Measurements from ENCODE around the gene EHMT1. TPM values are rescaled to one million over a fixed set of nuclear protein-coding genes. Genes with fewer than 3 reads are reported as not detected.

Gene EHMT1
- total RNA-seq, 1 experiment from 2014 or later = 63.9 TPM

DNA sequence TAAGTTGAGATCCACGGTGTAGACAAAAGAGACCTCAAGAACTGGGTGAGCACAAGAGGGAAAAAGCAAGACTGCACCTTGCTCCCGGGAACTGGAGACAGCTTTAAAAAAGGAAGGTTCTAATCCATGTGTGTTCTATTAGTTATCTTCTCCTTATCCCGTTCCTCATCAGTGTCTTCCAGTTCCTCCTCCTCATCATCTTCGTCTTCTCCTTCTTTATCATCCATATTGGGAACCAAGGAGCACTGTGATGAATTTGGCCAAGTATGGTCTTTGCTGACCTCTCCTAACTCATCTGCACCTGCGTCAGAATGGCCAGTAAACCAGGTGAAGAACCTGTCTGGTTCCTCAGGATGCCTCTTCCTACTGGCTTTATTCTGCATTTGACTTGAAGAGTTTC is 22.1 kb downstream of the EHMT1 start:
- TF ChIP-seq SIN3A (IDR thresholded peaks at IDR 0.05; ENCODE audit: borderline replicate concordance, insufficient read depth, low read depth, low read length) (no peak), TCF7L2 (IDR thresholded peaks at IDR 0.05; ENCODE audit: low read depth, low read length) (no peak), POLR2AphosphoS5 (IDR thresholded peaks at IDR 0.05; ENCODE audit: low read depth, low read length) (no peak)
- TF ChIP-seq, protein P1, sequence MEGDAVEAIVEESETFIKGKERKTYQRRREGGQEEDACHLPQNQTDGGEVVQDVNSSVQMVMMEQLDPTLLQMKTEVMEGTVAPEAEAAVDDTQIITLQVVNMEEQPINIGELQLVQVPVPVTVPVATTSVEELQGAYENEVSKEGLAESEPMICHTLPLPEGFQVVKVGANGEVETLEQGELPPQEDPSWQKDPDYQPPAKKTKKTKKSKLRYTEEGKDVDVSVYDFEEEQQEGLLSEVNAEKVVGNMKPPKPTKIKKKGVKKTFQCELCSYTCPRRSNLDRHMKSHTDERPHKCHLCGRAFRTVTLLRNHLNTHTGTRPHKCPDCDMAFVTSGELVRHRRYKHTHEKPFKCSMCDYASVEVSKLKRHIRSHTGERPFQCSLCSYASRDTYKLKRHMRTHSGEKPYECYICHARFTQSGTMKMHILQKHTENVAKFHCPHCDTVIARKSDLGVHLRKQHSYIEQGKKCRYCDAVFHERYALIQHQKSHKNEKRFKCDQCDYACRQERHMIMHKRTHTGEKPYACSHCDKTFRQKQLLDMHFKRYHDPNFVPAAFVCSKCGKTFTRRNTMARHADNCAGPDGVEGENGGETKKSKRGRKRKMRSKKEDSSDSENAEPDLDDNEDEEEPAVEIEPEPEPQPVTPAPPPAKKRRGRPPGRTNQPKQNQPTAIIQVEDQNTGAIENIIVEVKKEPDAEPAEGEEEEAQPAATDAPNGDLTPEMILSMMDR (IDR thresholded peaks at IDR 0.05) = no peak
- TF ChIP-seq, protein P2, sequence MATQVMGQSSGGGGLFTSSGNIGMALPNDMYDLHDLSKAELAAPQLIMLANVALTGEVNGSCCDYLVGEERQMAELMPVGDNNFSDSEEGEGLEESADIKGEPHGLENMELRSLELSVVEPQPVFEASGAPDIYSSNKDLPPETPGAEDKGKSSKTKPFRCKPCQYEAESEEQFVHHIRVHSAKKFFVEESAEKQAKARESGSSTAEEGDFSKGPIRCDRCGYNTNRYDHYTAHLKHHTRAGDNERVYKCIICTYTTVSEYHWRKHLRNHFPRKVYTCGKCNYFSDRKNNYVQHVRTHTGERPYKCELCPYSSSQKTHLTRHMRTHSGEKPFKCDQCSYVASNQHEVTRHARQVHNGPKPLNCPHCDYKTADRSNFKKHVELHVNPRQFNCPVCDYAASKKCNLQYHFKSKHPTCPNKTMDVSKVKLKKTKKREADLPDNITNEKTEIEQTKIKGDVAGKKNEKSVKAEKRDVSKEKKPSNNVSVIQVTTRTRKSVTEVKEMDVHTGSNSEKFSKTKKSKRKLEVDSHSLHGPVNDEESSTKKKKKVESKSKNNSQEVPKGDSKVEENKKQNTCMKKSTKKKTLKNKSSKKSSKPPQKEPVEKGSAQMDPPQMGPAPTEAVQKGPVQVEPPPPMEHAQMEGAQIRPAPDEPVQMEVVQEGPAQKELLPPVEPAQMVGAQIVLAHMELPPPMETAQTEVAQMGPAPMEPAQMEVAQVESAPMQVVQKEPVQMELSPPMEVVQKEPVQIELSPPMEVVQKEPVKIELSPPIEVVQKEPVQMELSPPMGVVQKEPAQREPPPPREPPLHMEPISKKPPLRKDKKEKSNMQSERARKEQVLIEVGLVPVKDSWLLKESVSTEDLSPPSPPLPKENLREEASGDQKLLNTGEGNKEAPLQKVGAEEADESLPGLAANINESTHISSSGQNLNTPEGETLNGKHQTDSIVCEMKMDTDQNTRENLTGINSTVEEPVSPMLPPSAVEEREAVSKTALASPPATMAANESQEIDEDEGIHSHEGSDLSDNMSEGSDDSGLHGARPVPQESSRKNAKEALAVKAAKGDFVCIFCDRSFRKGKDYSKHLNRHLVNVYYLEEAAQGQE (IDR thresholded peaks at IDR 0.05; ENCODE audit: insufficient read depth in 1 of 2, low read depth in 2 of 2, low read length in 1 of 2) = no peak
- ChIA-PET POLR2A (no interaction called here), CTCF (no interaction called here)
- ATAC-seq (no peak), DNase-seq (ENCODE audit: low read depth, low spot score) (no peak)
- Histone ChIP-seq H3K36me3 (ENCODE audit: control insufficient read depth, insufficient read depth, low read length) (no peaks in the 10 kb centered on the region), H3K27ac (ENCODE audit: low read length) (no peak overlapping the region), H3K9me3 (ENCODE audit: control insufficient read depth, insufficient read depth, low read depth, low read length) (no peaks in the 10 kb centered on the region), H3K4me3 (ENCODE audit: low read depth in 2 of 2, low read length in 2 of 2) (no peak overlapping the region), H3K27me3 (ENCODE audit: control insufficient read depth, insufficient read depth, low read length) (no peaks in the 10 kb centered on the region), H3K4me1 (ENCODE audit: control insufficient read depth, insufficient read depth, low read length) (no peaks in the 10 kb centered on the region; the same call in 1 of the 2 replicates)
- intact Hi-C loops (cut with micrococcal nuclease; ENCODE audit: unreplicated experiment) = no loop called here
- BruUV-seq (replicated peaks) = no TSS peak
- in situ Hi-C loops (cut with HindIII; ENCODE audit: low pct_unique_long_range_greater_than_20kb, low sequenced_read_pairs) = no loop called here

DNA sequence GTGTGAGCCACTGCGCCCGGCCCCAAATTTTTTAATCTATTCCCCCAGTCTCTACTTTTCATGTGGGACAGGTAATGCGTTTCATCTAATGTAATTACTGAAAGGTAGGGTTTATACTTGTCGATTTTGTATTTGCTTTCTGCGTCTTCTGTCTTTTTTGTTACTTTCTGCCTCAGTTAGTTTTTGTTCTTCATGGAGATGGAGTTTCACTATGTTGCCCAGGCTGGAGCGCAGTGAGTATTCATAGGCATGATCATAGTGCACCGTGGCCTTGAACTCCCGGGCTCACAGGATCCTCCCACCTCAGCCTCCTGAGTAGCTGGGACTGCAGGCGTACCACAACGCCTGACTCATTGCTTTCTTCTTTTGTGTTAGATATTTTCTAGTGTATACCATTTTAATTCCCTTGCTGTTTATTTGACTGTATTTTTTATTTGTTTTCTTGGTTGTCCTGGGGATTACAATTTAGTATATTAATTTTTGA is 23.4 kb downstream of the EHMT1 start:
- Histone ChIP-seq H3K9me3 (ENCODE audit: control insufficient read depth, insufficient read depth, low read depth, low read length) (no peaks in the 10 kb centered on the region), H3K4me1 (ENCODE audit: control insufficient read depth, insufficient read depth, low read length) (no peaks in the 10 kb centered on the region; the same call in 1 of the 2 replicates), H3K36me3 (ENCODE audit: control insufficient read depth, insufficient read depth, low read length) (no peaks in the 10 kb centered on the region), H3K27ac (ENCODE audit: low read length) (no peak overlapping the region), H3K4me3 (ENCODE audit: low read depth in 2 of 2, low read length in 2 of 2) (no peak overlapping the region), H3K27me3 (ENCODE audit: control insufficient read depth, insufficient read depth, low read length) (no peaks in the 10 kb centered on the region)
- ChIA-PET CTCF (interaction anchor here (0.5 kb wide), 1 partner anchor 1395 kb away, joined by 3 read pairs; no protein-coding TSS in a partner anchor), POLR2A (interaction anchor here (0.5 kb wide), 1 partner anchor 77 kb away, joined by 3 read pairs; no protein-coding TSS in a partner anchor)
- ATAC-seq = no peak
- DNase-seq (ENCODE audit: low read depth, low spot score) = no peak
- in situ Hi-C loops (cut with HindIII; ENCODE audit: low pct_unique_long_range_greater_than_20kb, low sequenced_read_pairs) = no loop called here
- no TSS peak for BruUV-seq (replicated peaks)
- TF ChIP-seq, protein P1 (IDR thresholded peaks at IDR 0.05) = no peak
- TF ChIP-seq, protein P2 (IDR thresholded peaks at IDR 0.05; ENCODE audit: insufficient read depth in 1 of 2, low read depth in 2 of 2, low read length in 1 of 2) = no peak
- no peak for TF ChIP-seq TCF7L2 (IDR thresholded peaks at IDR 0.05; ENCODE audit: low read depth, low read length)
- TF ChIP-seq SIN3A (IDR thresholded peaks at IDR 0.05; ENCODE audit: borderline replicate concordance, insufficient read depth, low read depth, low read length) = no peak
- TF ChIP-seq POLR2AphosphoS5 (IDR thresholded peaks at IDR 0.05; ENCODE audit: low read depth, low read length) = no peak
- intact Hi-C loops (cut with micrococcal nuclease; ENCODE audit: unreplicated experiment) = no loop called here

All from Panc1 (cell line).